MM.1S (cell line): ENCODE measurements around the gene OSBPL5.

Source experiments
- DNase-seq: peaks from one replicate; pipeline ENCODE4 v3.0.0-alpha.2; 2015
- H2AFZ ChIP-seq: fragments of 300-600 bp; sonication (generic); 2 replicates; pipeline ENCODE4 v1.6.0; 2016; ENCODE audit warnings: antibody characterized with exemption, low read length
- H3F3A ChIP-seq: fragments of 300-600 bp; sonication (generic); 2 replicates; pipeline ENCODE4 v1.6.1; 2016; ENCODE audit warnings: mild to moderate bottlenecking, antibody characterized with exemption, low read length, moderate library complexity, mixed read lengths; ENCODE audit not compliant: insufficient read depth
- H3K27ac ChIP-seq: fragments of 300-600 bp; sonication (generic); 2 replicates; pipeline ENCODE4 v1.5.1; 2016; ENCODE audit warnings: mild to moderate bottlenecking, low read length
- H3K27me3 ChIP-seq: fragments of 300-600 bp; sonication (generic); replicated peaks from 2 replicates; pipeline ENCODE4 v1.6.0; 2016; ENCODE audit warnings: low read length; ENCODE audit not compliant: insufficient read depth
- H3K36me3 ChIP-seq: fragments of 300-600 bp; sonication (generic); replicated peaks from 2 replicates; pipeline ENCODE4 v1.6.1; 2016; ENCODE audit warnings: mild to moderate bottlenecking, low read length, mixed read lengths; ENCODE audit not compliant: insufficient read depth
- H3K4me1 ChIP-seq: fragments of 300-600 bp; sonication (generic); 2 replicates; pipeline ENCODE4 v1.6.1; 2016; ENCODE audit warnings: low read length, mixed read lengths
- H3K4me2 ChIP-seq: fragments of 300-600 bp; sonication (generic); 2 replicates; pipeline ENCODE4 v1.6.0; 2016; ENCODE audit warnings: low read depth, low read length
- H3K4me3 ChIP-seq: fragments of 300-600 bp; sonication (generic); 2 replicates; pipeline ENCODE4 v1.5.1; 2016; ENCODE audit warnings: low read length, mixed read lengths
- H3K79me2 ChIP-seq: fragments of 300-600 bp; sonication (generic); 2 replicates; pipeline ENCODE4 v1.6.1; 2016; ENCODE audit warnings: mixed run types, low read length, mixed read lengths
- H3K9ac ChIP-seq: fragments of 300-600 bp; sonication (generic); 2 replicates; pipeline ENCODE4 v1.6.1; 2016; ENCODE audit warnings: low read length, mixed read lengths
- H3K9me2 ChIP-seq: fragments of 300-600 bp; sonication (generic); replicated peaks from 2 replicates; pipeline ENCODE4 v1.6.1; 2016; ENCODE audit warnings: mild to moderate bottlenecking, low read length, mixed read lengths; ENCODE audit not compliant: insufficient read depth
- H3K9me3 ChIP-seq: fragments of 300-600 bp; sonication (generic); replicated peaks from 2 replicates; pipeline ENCODE4 v1.6.1; 2016; ENCODE audit warnings: mild to moderate bottlenecking, low read length, mixed read lengths; ENCODE audit not compliant: insufficient read depth
- H4K20me1 ChIP-seq: fragments of 300-600 bp; sonication (generic); 2 replicates; pipeline ENCODE4 v1.6.1; 2016; ENCODE audit warnings: mild to moderate bottlenecking, low read length, moderate library complexity, mixed read lengths; ENCODE audit not compliant: insufficient read depth
- CTCF ChIP-seq: fragments of 300-600 bp; sonication (generic); IDR thresholded peaks from 2 replicates; pipeline ENCODE4 v1.5.1; 2016; ENCODE audit warnings: antibody characterized with exemption, low read length, mixed read lengths
- EZH2 ChIP-seq: fragments of 300-600 bp; sonication (generic); optimal IDR thresholded peaks from 2 replicates; pipeline ENCODE3; 2017; ENCODE audit warnings: low read depth, mild to moderate bottlenecking, antibody characterized with exemption, low read length, mixed read lengths
- EZH2phosphoT487 ChIP-seq: fragments of 300-600 bp; sonication (generic); IDR thresholded peaks from 2 replicates; pipeline ENCODE4 v1.6.1; 2018; ENCODE audit warnings: antibody characterized with exemption, low read length

The OSBPL5 gene

GRCh38 chr11:3091081-3091845 lies 73.8 kb downstream of the OSBPL5 start:
- H3K79me2 ChIP-seq = no peaks in the 10 kb centered on the region
- no peak overlapping the region for H3K4me2 ChIP-seq
- no peaks in the 10 kb centered on the region for H3K36me3 ChIP-seq
- no peaks in the 10 kb centered on the region for H3F3A ChIP-seq
- H2AFZ ChIP-seq = no peak overlapping the region
- no peaks in the 10 kb centered on the region for H3K9me3 ChIP-seq
- H3K9ac ChIP-seq = no peak overlapping the region
- no peak overlapping the region for H3K27ac ChIP-seq
- TF ChIP-seq CTCF (no peak), EZH2phosphoT487 (no peak), EZH2 (no peak)
- H3K27me3 ChIP-seq = no peaks in the 10 kb centered on the region
- H4K20me1 ChIP-seq = no peaks in the 10 kb centered on the region
- DNase-seq = no peak
- H3K4me1 ChIP-seq = no peaks in the 10 kb centered on the region
- no peaks in the 10 kb centered on the region for H3K9me2 ChIP-seq
- no peak overlapping the region for H3K4me3 ChIP-seq

- H3K27ac ChIP-seq = no peak overlapping the region
- H4K20me1 ChIP-seq = no peaks in the 10 kb centered on the region
- DNase-seq = no peak
- TF ChIP-seq EZH2phosphoT487 = no peak
- TF ChIP-seq EZH2 = no peak
- TF ChIP-seq CTCF = no peak
- no peaks in the 10 kb centered on the region for H3K9me3 ChIP-seq
- no peak overlapping the region for H3K4me2 ChIP-seq
- H2AFZ ChIP-seq = no peak overlapping the region
- no peaks in the 10 kb centered on the region for H3F3A ChIP-seq
- H3K9me2 ChIP-seq = no peaks in the 10 kb centered on the region
- no peaks in the 10 kb centered on the region for H3K4me1 ChIP-seq
- H3K9ac ChIP-seq = no peak overlapping the region
- H3K4me3 ChIP-seq = no peak overlapping the region
- H3K27me3 ChIP-seq = no peaks in the 10 kb centered on the region
- H3K79me2 ChIP-seq = no peaks in the 10 kb centered on the region
- no peaks in the 10 kb centered on the region for H3K36me3 ChIP-seq
Observed at GRCh38 chr11:3090096-3090901, 74.8 kb downstream of the OSBPL5 start.

- no peaks in the 10 kb centered on the region for H3K27me3 ChIP-seq
- H3K79me2 ChIP-seq = no peaks in the 10 kb centered on the region
- no peak overlapping the region for H3K9ac ChIP-seq
- H3K4me2 ChIP-seq = no peak overlapping the region
- no peaks in the 10 kb centered on the region for H4K20me1 ChIP-seq
- H3K4me3 ChIP-seq = no peak overlapping the region
- H3K27ac ChIP-seq = no peak overlapping the region
- H3K9me2 ChIP-seq = no peaks in the 10 kb centered on the region
- TF ChIP-seq EZH2phosphoT487 = no peak
- TF ChIP-seq EZH2 = no peak
- TF ChIP-seq CTCF = no peak
- no peaks in the 10 kb centered on the region for H3K36me3 ChIP-seq
- no peaks in the 10 kb centered on the region for H3K9me3 ChIP-seq
- no peak for DNase-seq
- no peaks in the 10 kb centered on the region for H3K4me1 ChIP-seq
- no peak overlapping the region for H2AFZ ChIP-seq
- no peaks in the 10 kb centered on the region for H3F3A ChIP-seq
Observed at GRCh38 chr11:3089236-3090061, 75.7 kb downstream of the OSBPL5 start.
